GM12872 (cell line): ENCODE measurements around the gene HPSE2.

Experiments used
- CTCF ChIP-seq: IDR thresholded peaks from 3 replicates; pipeline ENCODE4 v1.5.1; 2011; ENCODE audit warnings: low read depth, mild to moderate bottlenecking, low read length, moderate library complexity; ENCODE audit not compliant: insufficient read depth

Gene HPSE2

GRCh38 chr10:98469001-98469931, 766.4 kb downstream of the HPSE2 start:
- no peak for TF ChIP-seq CTCF

GRCh38 chr10:98467506-98468318, 767.9 kb downstream of the HPSE2 start:
- peak; percentile 87 for TF ChIP-seq CTCF

- TF ChIP-seq CTCF, result no peak
These were observed 768.7 kb downstream of the HPSE2 start for GRCh38 chr10:98466861-98467505.

GRCh38 chr10:98465866-98466265, 769.8 kb downstream of the HPSE2 start:
- no peak for TF ChIP-seq CTCF

GRCh38 chr10:98463976-98464754, 771.5 kb downstream of the HPSE2 start:
- TF ChIP-seq CTCF, result no peak

- TF ChIP-seq CTCF, result no peak
These were observed 772.6 kb downstream of the HPSE2 start for GRCh38 chr10:98463016-98463415.
